Fibroblast of gingiva (primary cell): ENCODE measurements around the gene SPINT1.
A peak's percentile ranks its signal among the peaks of the same experiment; 100 is the strongest.

Source experiments
- DNase-seq: peaks from one replicate; pipeline ENCODE4 v3.0.0-alpha.2; 2011; ENCODE audit warnings: low read depth

The SPINT1 gene

DNA sequence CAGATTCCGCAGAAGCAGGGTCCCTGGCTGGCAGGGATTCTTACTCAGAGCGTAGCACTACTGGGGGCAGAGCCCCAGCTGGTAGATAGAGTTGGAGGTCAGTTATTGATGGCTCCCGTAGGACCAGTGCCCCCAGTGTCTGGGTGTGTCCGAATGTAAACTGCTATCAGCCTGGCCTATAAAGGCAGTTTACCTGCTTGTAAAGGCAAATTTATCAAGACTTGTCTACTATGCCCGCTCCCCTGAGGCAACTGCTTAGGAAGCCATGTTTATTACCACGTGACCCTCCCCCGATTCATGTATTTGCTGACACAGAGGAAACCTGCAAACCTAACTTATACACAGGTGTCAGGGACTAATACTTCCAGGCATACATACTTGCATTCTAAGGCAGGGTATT lies 14.7 kb upstream of the SPINT1 start:
- DNase-seq: no peak

DNA sequence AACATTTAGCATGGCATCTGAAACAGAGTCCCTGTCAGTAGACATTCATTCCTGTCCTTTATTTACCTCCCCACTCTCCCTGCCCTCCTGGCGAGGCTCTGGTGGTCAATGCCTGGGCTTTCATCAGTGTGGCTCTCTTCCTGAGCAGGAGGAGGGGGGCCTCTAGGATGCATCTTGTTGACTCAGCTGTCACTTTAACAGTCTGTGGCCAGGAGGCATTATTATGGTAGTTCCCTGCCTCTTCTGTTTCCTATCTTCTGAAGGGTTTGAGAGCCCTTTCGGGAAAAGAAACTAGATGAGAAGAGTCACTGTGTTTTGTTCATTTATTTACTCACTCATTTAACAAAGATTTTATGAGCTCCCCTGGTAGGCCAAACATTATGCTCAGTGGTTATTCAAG lies 13.0 kb upstream of the SPINT1 start:
- DNase-seq: no peak

DNA sequence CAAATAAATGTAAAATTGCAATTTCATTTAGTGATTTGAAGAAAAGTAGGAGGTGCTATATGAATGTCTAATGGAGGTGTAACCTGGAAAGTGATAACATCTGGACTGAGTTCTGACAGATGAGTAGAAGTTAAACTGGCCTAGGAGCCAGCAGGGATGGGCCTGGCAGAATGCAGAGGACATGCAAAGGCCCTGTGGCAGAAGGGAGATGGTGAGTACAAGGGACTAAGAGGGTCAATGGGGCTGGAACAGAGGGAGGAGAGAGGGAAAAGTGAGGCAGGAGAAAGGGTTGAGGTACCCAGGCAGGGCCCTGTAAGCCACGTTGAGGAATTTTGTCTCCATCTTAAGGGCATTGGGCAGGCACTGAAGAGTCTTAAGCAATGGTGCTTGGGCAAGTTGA lies 12.0 kb upstream of the SPINT1 start:
- no peak for DNase-seq

- DNase-seq: no peak
Observed at GRCh38 chr15:40832903-40833302, 10.9 kb upstream of the SPINT1 start.

DNA sequence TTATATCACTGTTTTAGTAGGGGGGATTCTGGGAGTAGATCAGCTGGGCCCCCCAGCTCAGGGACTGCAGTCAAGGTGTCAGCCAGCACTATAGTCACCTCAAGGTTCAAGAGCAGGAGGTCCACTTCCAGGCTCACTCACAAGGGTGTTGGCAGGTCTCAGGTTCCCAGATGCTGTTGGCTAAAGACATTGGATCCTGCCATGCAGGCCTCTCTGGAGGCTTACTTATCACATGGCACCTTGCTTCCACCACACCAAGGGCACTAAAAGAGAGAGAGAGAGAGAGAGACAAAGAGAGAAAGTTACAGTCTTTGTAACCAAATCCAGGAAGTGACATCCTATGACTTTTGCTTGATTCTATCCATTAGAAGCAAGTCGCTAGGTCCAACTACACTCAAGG lies 7.8 kb upstream of the SPINT1 start:
- DNase-seq: no peak

DNA sequence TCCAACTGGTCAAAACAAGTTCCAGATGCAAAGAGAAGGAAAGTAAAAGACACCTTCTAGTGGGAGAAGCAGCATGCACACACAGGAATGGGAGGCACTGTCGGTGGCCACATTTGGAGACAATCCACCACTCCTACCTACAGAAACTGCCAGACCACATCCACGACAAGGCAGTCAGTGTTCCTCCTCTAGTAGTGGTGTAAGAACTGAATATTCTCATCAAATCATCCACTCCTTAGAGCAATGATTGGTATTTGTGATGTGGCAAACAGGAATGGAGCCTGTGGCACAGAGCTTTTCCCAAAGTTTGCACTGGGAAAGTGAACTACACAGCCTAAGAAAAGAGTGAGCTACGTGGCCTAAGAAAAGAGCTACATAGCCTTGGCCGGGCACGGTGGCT lies 5.1 kb upstream of the SPINT1 start:
- no peak for DNase-seq

GRCh38 chr15:40841741-40842140 lies 2.1 kb upstream of the SPINT1 start:
- no peak for DNase-seq

DNA sequence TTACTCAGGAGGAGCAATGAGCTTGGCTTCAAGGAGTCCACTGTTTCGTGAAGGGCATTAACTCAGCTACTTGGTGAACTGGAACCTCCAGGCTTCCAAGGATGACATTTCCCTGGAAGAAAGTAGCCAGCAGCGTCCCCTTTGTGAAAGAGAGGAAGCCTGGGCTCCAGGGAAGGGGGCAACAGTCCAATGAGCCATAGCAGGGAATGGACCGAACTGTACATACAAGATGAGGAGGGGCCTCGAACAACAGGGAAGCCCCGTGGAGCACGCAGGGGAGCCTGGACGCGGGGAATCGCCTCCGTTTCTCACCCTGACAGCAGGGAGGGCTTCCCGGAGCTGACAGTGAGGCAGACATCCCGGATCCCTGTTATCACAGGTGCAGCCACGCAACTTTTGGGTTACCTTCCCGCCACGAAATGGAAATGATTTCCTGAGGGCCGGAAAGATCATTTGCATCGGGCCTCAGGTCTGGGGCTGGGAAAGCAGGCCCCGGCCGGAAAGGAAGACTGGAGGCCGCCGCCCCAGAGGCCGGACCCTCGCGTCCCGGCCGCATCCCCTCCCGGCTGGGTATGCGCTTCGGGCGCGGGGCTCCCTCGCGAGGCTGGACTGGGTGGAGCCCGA lies 475 bp upstream of the SPINT1 start:
- no peak for DNase-seq

DNA sequence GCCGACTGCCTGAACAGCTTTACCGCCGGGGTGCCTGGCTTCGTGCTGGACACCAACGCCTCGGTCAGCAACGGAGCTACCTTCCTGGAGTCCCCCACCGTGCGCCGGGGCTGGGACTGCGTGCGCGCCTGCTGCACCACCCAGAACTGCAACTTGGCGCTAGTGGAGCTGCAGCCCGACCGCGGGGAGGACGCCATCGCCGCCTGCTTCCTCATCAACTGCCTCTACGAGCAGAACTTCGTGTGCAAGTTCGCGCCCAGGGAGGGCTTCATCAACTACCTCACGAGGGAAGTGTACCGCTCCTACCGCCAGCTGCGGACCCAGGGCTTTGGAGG lies 815 bp downstream of the SPINT1 start:
- DNase-seq: no peak

GRCh38 chr15:40845036-40845435 lies 1.2 kb downstream of the SPINT1 start:
- no peak for DNase-seq

GRCh38 chr15:40845511-40846284 lies 1.9 kb downstream of the SPINT1 start:
- no peak for DNase-seq

DNA sequence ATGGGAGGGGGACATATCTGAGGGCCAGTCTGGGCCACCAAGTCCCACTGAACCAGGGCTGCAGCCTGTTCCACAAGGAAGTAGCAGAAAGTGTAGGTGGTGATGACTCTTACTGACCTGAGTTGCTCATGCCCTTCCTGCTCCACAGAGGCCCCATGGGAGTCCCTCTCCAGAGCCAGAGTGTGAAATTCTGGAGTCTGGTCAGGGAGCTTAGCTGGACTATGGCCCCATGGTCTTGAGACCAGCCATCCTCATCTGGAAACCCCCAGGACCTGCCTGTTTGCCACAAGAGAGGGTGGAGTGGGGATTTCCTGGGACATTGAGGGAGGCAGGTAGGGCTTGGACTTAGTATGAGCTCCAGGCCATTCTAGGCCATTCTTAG lies 3.0 kb downstream of the SPINT1 start:
- no peak for DNase-seq

GRCh38 chr15:40847223-40847961 lies 3.5 kb downstream of the SPINT1 start:
- no peak for DNase-seq

- no peak for DNase-seq
Observed at GRCh38 chr15:40850576-40851112, 6.8 kb downstream of the SPINT1 start.

GRCh38 chr15:40852529-40852928 lies 8.7 kb downstream of the SPINT1 start:
- DNase-seq: no peak

GRCh38 chr15:40853241-40853890 lies 9.5 kb downstream of the SPINT1 start:
- DNase-seq: no peak

- no peak for DNase-seq
Observed at GRCh38 chr15:40854161-40854560, 10.3 kb downstream of the SPINT1 start.

- DNase-seq: no peak
Observed at GRCh38 chr15:40855706-40856234, 11.9 kb downstream of the SPINT1 start.

- DNase-seq: no peak
Observed at GRCh38 chr15:40856746-40857145, 12.9 kb downstream of the SPINT1 start.

DNA sequence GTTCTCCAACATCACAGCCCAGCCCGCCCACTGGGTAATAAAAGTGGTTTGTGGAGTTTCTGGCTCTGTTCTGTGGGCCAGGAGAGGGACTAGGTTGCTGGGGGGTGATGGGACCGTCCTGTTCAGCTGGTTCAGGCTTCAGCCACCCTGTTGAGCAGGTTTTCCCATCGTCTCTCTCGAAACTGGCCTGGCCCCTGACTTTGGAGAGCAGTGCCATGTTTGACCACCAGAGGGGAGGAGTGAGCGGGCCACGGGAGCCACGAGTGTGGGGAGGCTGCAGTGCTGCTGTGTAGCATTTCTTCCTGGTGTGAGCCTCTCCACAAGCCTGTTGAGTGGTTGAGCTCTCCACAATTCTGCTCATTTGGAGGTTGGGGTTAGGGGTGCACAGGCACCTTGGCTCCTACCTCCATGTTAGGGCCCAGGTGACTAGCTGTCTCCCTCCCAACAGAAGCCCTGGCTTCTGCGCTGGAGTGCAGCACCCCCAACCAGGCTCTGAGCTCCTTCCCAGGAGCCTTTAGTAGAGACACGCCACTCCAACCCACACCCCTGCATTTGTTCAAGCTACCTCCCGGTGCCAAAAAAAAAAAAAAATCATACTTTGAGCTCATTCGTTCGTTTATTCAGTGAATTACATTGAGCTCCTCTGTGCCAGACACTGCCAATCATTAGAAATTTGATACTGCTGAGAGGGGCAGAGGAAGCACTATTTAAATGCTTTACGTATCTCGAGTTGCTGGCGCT lies 13.9 kb downstream of the SPINT1 start:
- DNase-seq: peak; percentile 32

- DNase-seq: no peak
Observed at GRCh38 chr15:40858706-40859105, 14.9 kb downstream of the SPINT1 start.
